K562 treated with DMSO at 1 percent for 12 hours (cell line): Measurements from ENCODE around the gene LRRN4. TPM values are rescaled to one million over a fixed set of nuclear protein-coding genes. Genes with fewer than 3 reads are reported as not detected.

ENCODE experiments used
- total RNA-seq: library from RNA; unstranded; fragments of 300-600 nt; gene quantifications from 2 replicates; pipeline ENCODE4 v1.2.3, GENCODE V29; 2022; ENCODE audit not compliant: insufficient read depth

The LRRN4 gene
- not detected in 2 replicates for total RNA-seq

GRCh38 chr20:6053776-6054688 is at the start of gene LRRN4:
TSS of gene LRRN4 (minus strand) at chr20:6054060. CDS start at chr20:6052799, 1,261 bp downstream.

Other genes with a start within 250 kb of the LRRN4 start
- not detected in 2 replicates for gene CHGB, start 142.6 kb downstream of the LRRN4 start, total RNA-seq
- gene TRMT6, start 103.5 kb downstream of the LRRN4 start, total RNA-seq = 5.1 and 6.7 TPM in 2 replicates
- gene MCM8, start 103.4 kb downstream of the LRRN4 start, total RNA-seq = 5.0 and 19.1 TPM in 2 replicates
- gene CRLS1, start 47.9 kb downstream of the LRRN4 start, total RNA-seq = 18.1 and 20.9 TPM in 2 replicates
- not detected in 2 replicates for gene FERMT1, start 69.0 kb upstream of the LRRN4 start, total RNA-seq